Measurements from ENCODE around the gene KCP. TPM values are rescaled to one million over a fixed set of nuclear protein-coding genes. Genes with fewer than 3 reads are reported as not detected.

The KCP gene
- total and polyA plus RNA-seq, 2 donors (not counting 1 experiment from before 2014, with no cell fraction given), result 2.3 to 3.8 TPM

DNA sequence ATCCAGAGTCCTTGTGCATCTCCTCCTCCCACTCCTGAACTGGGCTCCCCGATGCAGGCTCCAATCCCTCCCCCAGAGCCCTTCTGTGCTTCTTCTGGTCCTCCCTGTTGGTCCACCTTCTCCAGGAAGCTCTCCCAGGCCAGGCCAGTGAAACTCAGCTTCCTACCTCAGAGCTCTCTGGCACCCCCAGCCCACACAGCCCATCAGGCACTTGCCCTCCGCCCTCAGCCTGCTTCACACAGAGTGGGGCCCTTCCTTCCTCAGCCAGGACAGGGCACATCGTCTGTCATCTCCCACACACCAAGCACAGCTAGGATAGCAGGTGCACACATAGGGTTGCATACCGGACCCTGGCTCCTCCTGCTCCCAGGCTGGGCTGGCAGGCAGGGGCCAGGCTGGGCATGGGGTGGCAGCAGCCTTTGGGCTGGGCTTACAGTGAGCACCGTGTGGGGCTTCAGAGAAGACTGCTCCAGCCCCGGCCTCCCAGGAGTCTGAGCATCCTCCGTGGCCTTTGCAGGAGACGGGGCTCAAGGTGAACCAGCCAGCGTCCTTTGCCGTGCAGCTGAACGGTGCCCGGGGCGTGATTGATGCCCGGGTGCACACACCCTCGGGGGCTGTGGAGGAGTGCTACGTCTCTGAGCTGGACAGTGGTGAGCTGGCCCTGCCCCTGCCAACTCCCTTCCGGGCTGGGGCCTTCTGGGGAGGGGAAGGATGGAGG is 54.3 kb downstream of the KCP start:
- Histone ChIP-seq H3K4me1 (ENCODE audit: control insufficient read depth in 2 of 2, insufficient read depth in 2 of 2, low read length in 2 of 2) (no peaks in the 10 kb centered on the region), H3K9me3 (ENCODE audit: control extremely low read depth in 1 of 3, control insufficient read depth in 2 of 3, insufficient read depth in 1 of 3, low read length in 2 of 3) (no peaks in the 10 kb centered on the region), H3K36me3 (replicated peaks in 1 of 2; ENCODE audit: control extremely low read depth in 1 of 2, control insufficient read depth in 1 of 2, extremely low read depth in 1 of 2, insufficient read depth in 2 of 2, low read length in 1 of 2) (no peaks in the 10 kb centered on the region), H3K27me3 (replicated peaks in 1 of 4; ENCODE audit: control extremely low read depth in 1 of 4, control insufficient read depth in 3 of 4, insufficient read depth in 4 of 4, low read length in 3 of 4) (no peaks in the 10 kb centered on the region), H3K4me3 (ENCODE audit: control extremely low read depth in 1 of 5, extremely low read depth in 1 of 5, insufficient read depth in 1 of 5, low read depth in 2 of 5, low read length in 4 of 5) (no peak overlapping the region), H3K27ac (ENCODE audit: low read length in 2 of 2) (no peak overlapping the region), H4K20me1 (ENCODE audit: control insufficient read depth, insufficient read depth, low read length, poor library complexity, severe bottlenecking) (no peaks in the 10 kb centered on the region), H2AFZ (ENCODE audit: insufficient read depth, low read depth, low read length, poor library complexity, severe bottlenecking) (no peak overlapping the region), H3K4me2 (replicated peaks; ENCODE audit: low read depth, low read length, poor library complexity, severe bottlenecking) (no peak overlapping the region), H3K79me2 (ENCODE audit: control insufficient read depth, insufficient read depth, low read length) (no peaks in the 10 kb centered on the region), H3K9ac (ENCODE audit: low read length) (no peak overlapping the region)
- Mint-ChIP-seq H3K27ac (no peak overlapping the region), H3K4me1 (peaks cover 4% of the 10 kb centered on the region), H3K4me3 (no peak overlapping the region), H3K27me3 (no peaks in the 10 kb centered on the region), H3K9me3 (ENCODE audit: insufficient read depth) (no peaks in the 10 kb centered on the region)
- intact Hi-C loops (cut with micrococcal nuclease), result no loop called here
- no peak for ATAC-seq (ENCODE audit: low read depth)
- TF ChIP-seq EZH2 (IDR thresholded peaks at IDR 0.05; ENCODE audit: borderline replicate concordance, insufficient read depth, low read depth, low read length, poor library complexity, severe bottlenecking), result no peak
- TF ChIP-seq, protein P1, sequence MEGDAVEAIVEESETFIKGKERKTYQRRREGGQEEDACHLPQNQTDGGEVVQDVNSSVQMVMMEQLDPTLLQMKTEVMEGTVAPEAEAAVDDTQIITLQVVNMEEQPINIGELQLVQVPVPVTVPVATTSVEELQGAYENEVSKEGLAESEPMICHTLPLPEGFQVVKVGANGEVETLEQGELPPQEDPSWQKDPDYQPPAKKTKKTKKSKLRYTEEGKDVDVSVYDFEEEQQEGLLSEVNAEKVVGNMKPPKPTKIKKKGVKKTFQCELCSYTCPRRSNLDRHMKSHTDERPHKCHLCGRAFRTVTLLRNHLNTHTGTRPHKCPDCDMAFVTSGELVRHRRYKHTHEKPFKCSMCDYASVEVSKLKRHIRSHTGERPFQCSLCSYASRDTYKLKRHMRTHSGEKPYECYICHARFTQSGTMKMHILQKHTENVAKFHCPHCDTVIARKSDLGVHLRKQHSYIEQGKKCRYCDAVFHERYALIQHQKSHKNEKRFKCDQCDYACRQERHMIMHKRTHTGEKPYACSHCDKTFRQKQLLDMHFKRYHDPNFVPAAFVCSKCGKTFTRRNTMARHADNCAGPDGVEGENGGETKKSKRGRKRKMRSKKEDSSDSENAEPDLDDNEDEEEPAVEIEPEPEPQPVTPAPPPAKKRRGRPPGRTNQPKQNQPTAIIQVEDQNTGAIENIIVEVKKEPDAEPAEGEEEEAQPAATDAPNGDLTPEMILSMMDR (IDR thresholded peaks at IDR 0.05), result no peak
- ChIA-PET CTCF (no interaction called here), POLR2A (interaction anchor here (0.6 kb wide), 1 partner anchor 179 kb away, joined by 5 read pairs; no protein-coding TSS in a partner anchor)
- DNase-seq, result no peak
- WGBS (ENCODE audit: insufficient coverage), result 93% methylated on average over 16 of the region's 17 CpGs

DNA sequence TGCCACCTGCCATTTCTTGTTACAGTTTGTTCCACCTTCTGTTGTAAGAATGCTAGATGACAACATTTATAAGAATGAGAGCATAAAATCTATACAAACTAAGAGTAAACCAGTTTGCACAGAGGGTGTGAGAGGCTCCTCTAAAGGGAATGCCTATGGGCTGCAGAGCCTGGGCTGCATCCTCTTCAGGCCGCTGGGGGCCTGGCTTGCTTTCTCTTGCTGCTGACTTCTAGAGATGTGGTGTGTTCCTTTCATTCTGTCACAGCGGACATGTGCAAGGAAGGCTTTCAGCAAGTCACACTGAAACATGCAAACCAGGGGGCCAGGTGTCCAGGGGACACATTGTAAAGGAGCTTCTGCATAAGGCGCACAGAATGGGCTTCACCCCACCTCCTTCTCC is 55.0 kb downstream of the KCP start:
- no peak for ATAC-seq (ENCODE audit: low read depth)
- POLR2A ChIA-PET, result interaction anchor here (0.6 kb wide), 1 partner anchor 178 kb away, joined by 5 read pairs; no protein-coding TSS in a partner anchor

More for the DNA sequence above, 55.0 kb downstream of the KCP start:
- no peaks in the 10 kb centered on the region for H3K4me1 ChIP-seq (ENCODE audit: control insufficient read depth in 2 of 2, insufficient read depth in 2 of 2, low read length in 2 of 2)
- WGBS (ENCODE audit: insufficient coverage), result 91% methylated on average over 3 of the region's 3 CpGs
- intact Hi-C loops (cut with micrococcal nuclease), result no loop called here
- H3K27me3 Mint-ChIP-seq, result no peaks in the 10 kb centered on the region
- no peak overlapping the region for H3K4me3 Mint-ChIP-seq
- H3K9me3 Mint-ChIP-seq (ENCODE audit: insufficient read depth), result no peaks in the 10 kb centered on the region
- no peaks in the 10 kb centered on the region for H3K36me3 ChIP-seq (replicated peaks in 1 of 2; ENCODE audit: control extremely low read depth in 1 of 2, control insufficient read depth in 1 of 2, extremely low read depth in 1 of 2, insufficient read depth in 2 of 2, low read length in 1 of 2)
- no peak for DNase-seq
- H3K4me1 Mint-ChIP-seq, result peaks cover 4% of the 10 kb centered on the region
- H3K9ac ChIP-seq (ENCODE audit: low read length), result no peak overlapping the region
- H3K9me3 ChIP-seq (ENCODE audit: control extremely low read depth in 1 of 3, control insufficient read depth in 2 of 3, insufficient read depth in 1 of 3, low read length in 2 of 3), result no peaks in the 10 kb centered on the region
- CTCF ChIA-PET, result no interaction called here
- no peaks in the 10 kb centered on the region for H4K20me1 ChIP-seq (ENCODE audit: control insufficient read depth, insufficient read depth, low read length, poor library complexity, severe bottlenecking)
- H2AFZ ChIP-seq (ENCODE audit: insufficient read depth, low read depth, low read length, poor library complexity, severe bottlenecking), result no peak overlapping the region
- no peak overlapping the region for H3K27ac Mint-ChIP-seq
- no peaks in the 10 kb centered on the region for H3K79me2 ChIP-seq (ENCODE audit: control insufficient read depth, insufficient read depth, low read length)
- H3K4me2 ChIP-seq (replicated peaks; ENCODE audit: low read depth, low read length, poor library complexity, severe bottlenecking), result no peak overlapping the region
- no peak overlapping the region for H3K27ac ChIP-seq (ENCODE audit: low read length in 2 of 2)
- H3K27me3 ChIP-seq (replicated peaks in 1 of 4; ENCODE audit: control extremely low read depth in 1 of 4, control insufficient read depth in 3 of 4, insufficient read depth in 4 of 4, low read length in 3 of 4), result no peaks in the 10 kb centered on the region
- H3K4me3 ChIP-seq (ENCODE audit: control extremely low read depth in 1 of 5, extremely low read depth in 1 of 5, insufficient read depth in 1 of 5, low read depth in 2 of 5, low read length in 4 of 5), result no peak overlapping the region
- TF ChIP-seq EZH2 (IDR thresholded peaks at IDR 0.05; ENCODE audit: borderline replicate concordance, insufficient read depth, low read depth, low read length, poor library complexity, severe bottlenecking), result no peak
- TF ChIP-seq, protein P1 (IDR thresholded peaks at IDR 0.05), result no peak
